CD14-positive monocyte (primary cell): ENCODE measurements around the gene CHKA. TPM values are rescaled to one million over a fixed set of nuclear protein-coding genes. Genes with fewer than 3 reads are reported as not detected.
A peak's percentile ranks its signal among the peaks of the same experiment; 100 is the strongest.

Experiments used
- DNase-seq, 3 donors: peaks; one replicate each; pipeline ENCODE4 v3.0.0-alpha.2; 2011 to 2022
- H2AFZ ChIP-seq: 2 replicates; pipeline ENCODE4 v1.6.0; 2012; ENCODE audit warnings: mild to moderate bottlenecking, low read depth, low read length, inconsistent platforms; ENCODE audit not compliant: insufficient read depth, poor library complexity, severe bottlenecking
- H3K27ac ChIP-seq, 2 donors: 1 replicate in 1 of 2; 2 replicates in 1 of 2; pipeline ENCODE4 v1.5.1; 2012 to 2013; ENCODE audit warnings: low read length in 2 of 2, control low read depth in 1 of 2, inconsistent platforms in 1 of 2, low read depth in 1 of 2, mild to moderate bottlenecking in 1 of 2
- H3K27me3 ChIP-seq, 2 donors: one replicate each; pipeline versions ENCODE4 v1.6.0 to v1.6.1; 2011 to 2013; ENCODE audit warnings: low read length in 2 of 2; ENCODE audit not compliant: control insufficient read depth in 2 of 2, insufficient read depth in 2 of 2
- H3K36me3 ChIP-seq, 2 donors: replicated peaks in 1 of 2; 1 replicate in 1 of 2; 2 replicates in 1 of 2; pipeline versions ENCODE4 v1.5.1 to v1.6.1; 2012 to 2013; ENCODE audit warnings: low read length in 2 of 2, control low read depth in 1 of 2, inconsistent platforms in 1 of 2, mild to moderate bottlenecking in 1 of 2; ENCODE audit not compliant: insufficient read depth in 2 of 2, control insufficient read depth in 1 of 2
- H3K4me1 ChIP-seq, 2 donors: 1 replicate in 1 of 2; 2 replicates in 1 of 2; pipeline versions ENCODE4 v1.5.1 to v1.6.1; 2012 to 2013; ENCODE audit warnings: low read length in 2 of 2, control low read depth in 1 of 2, inconsistent platforms in 1 of 2, mild to moderate bottlenecking in 1 of 2, moderate library complexity in 1 of 2; ENCODE audit not compliant: insufficient read depth in 2 of 2, control insufficient read depth in 1 of 2
- H3K4me2 ChIP-seq: replicated peaks from 2 replicates; pipeline ENCODE3; 2012; ENCODE audit warnings: low read length, moderate library complexity, mild to moderate bottlenecking; ENCODE audit not compliant: poor library complexity, severe bottlenecking; ENCODE audit errors: extremely low read depth
- H3K4me3 ChIP-seq, 3 experiments: fragments of 200-600 bp in 1 of 3; sonication (generic) in 1 of 3; replicated peaks in 1 of 3; 1 replicate in 2 of 3; 2 replicates in 1 of 3; pipeline ENCODE4 v1.5.1; 2011 to 2013; ENCODE audit warnings: low read length in 3 of 3, mild to moderate bottlenecking in 3 of 3, control low read depth in 2 of 3, low read depth in 2 of 3, inconsistent platforms in 1 of 3, moderate library complexity in 1 of 3
- H3K79me2 ChIP-seq: 2 replicates; pipeline ENCODE4 v1.6.0; 2012; ENCODE audit warnings: mild to moderate bottlenecking, control low read depth, inconsistent platforms, low read length, moderate library complexity; ENCODE audit not compliant: insufficient read depth
- H3K9ac ChIP-seq: 2 replicates; pipeline ENCODE4 v1.6.0; 2017; ENCODE audit warnings: low read length, mild to moderate bottlenecking; ENCODE audit not compliant: insufficient read depth, poor library complexity, severe bottlenecking
- H3K9me3 ChIP-seq, 2 donors: replicated peaks in 1 of 2; 1 replicate in 1 of 2; 2 replicates in 1 of 2; pipeline versions ENCODE4 v1.5.1 to v1.6.1; 2012 to 2013; ENCODE audit warnings: low read length in 2 of 2, control low read depth in 1 of 2; ENCODE audit not compliant: control insufficient read depth in 1 of 2, insufficient read depth in 1 of 2
- H4K20me1 ChIP-seq: 2 replicates; pipeline ENCODE4 v1.6.0; 2012; ENCODE audit warnings: mild to moderate bottlenecking, low read length, control low read depth, moderate library complexity; ENCODE audit not compliant: insufficient read depth
- H3K27ac Mint-ChIP-seq, 7 donors: one replicate each; pipeline ENCODE4 v1.8.0; 2020; ENCODE audit warnings: mild to moderate bottlenecking in 7 of 7, mixed read lengths in 7 of 7, moderate library complexity in 6 of 7, inconsistent platforms in 2 of 7
- H3K27me3 Mint-ChIP-seq, 3 donors: one replicate each; pipeline ENCODE4 v1.8.0; 2021 to 2022; ENCODE audit warnings: low read depth in 3 of 3, mild to moderate bottlenecking in 3 of 3, mixed read lengths in 3 of 3, moderate library complexity in 3 of 3, inconsistent platforms in 1 of 3
- H3K36me3 Mint-ChIP-seq, 2 donors: one replicate each; pipeline ENCODE4 v1.8.0; 2020; ENCODE audit warnings: mixed read lengths in 2 of 2, inconsistent platforms in 1 of 2, mild to moderate bottlenecking in 1 of 2
- H3K4me1 Mint-ChIP-seq: one replicate; pipeline ENCODE4 v1.8.0; 2020; ENCODE audit warnings: mild to moderate bottlenecking, mixed read lengths
- H3K4me3 Mint-ChIP-seq, 2 donors: one replicate each; pipeline ENCODE4 v1.8.0; 2020; ENCODE audit warnings: mild to moderate bottlenecking in 2 of 2, mixed read lengths in 2 of 2, moderate library complexity in 1 of 2
- H3K9me3 Mint-ChIP-seq, 7 donors: one replicate each; pipeline ENCODE4 v1.8.0; 2020 to 2022; ENCODE audit warnings: mixed read lengths in 7 of 7, mild to moderate bottlenecking in 6 of 7, moderate library complexity in 6 of 7, inconsistent platforms in 2 of 7
- WGBS: methylation state at CpG from one replicate; pipeline ENCODE4 v1.1.5; 2013; ENCODE audit warnings: missing lambda C conversion rate; ENCODE audit not compliant: insufficient coverage; 5-methylcytosine and 5-hydroxymethylcytosine counted together
- intact Hi-C, 2 donors: fragments of 100-400 bp; cut with micrococcal nuclease; formaldehyde crosslinking; loops; one replicate each; pipeline versions ENCODE4 v1.15.0 to v1.15.1; 2023
- polyA plus RNA-seq, 3 donors: library from polyadenylated mRNA; depleted of rRNA in 1 of 3; unstranded in 2 of 3; stranded (reverse) in 1 of 3; fragments of 300-500 nt in 2 of 3; fragments of >200 nt in 1 of 3; fragmentation: Illumina TruSeq in 2 of 3; gene quantifications; 1 replicate in 2 of 3; 2 replicates in 1 of 3; pipeline ENCODE4 v1.2.3, GENCODE V29; 2012 to 2021
- TF ChIP-seq, protein P1 (sequence below): fragments of 200-600 bp; IDR thresholded peaks from one replicate; pipeline ENCODE4 v1.8.0; 2022; ENCODE audit warnings: antibody characterized with exemption, mild to moderate bottlenecking

CHKA gene
- polyA plus RNA-seq, 3 donors: 2.8 to 20.9 (median 5.7) TPM

DNA sequence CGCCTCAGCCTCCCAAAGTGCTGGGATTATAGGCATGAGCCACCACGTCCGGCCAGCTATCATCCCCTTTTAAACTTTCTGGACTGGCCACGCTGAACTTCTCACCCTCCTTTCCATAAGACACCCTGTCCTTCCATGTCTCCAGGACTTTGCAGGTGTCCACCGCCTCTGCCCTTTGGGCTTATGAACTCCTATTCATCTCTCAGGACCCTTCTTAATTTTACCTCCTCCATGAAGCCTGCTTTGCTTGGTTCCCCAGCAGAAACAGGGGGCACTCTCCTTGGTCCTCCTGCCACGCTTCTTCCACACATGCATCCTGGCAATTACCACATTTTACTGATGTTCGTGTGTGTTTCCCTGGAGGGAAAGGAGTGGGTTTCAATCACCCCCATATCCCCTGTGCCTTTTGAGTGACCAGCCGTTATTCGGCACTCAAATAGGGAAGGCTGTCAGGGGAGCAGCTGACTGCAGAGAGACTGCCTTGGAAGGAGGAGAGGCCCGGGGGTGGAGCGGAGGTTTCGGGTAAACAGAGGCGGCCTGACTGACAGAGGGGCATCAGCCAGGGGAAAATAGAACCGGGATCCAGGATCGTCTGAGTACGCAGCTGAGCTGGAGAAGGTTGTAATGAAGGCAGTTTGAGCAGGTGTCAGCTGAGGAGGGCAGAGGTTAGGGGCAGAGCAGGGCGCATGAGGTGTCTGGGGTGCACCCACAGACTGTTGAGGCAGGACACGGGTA is 27.1 kb upstream of the CHKA start:
- Histone ChIP-seq H3K4me3 (no peak overlapping the region), H4K20me1 (no peaks in the 10 kb centered on the region), H3K36me3 (no peaks in the 10 kb centered on the region), H3K79me2 (no peaks in the 10 kb centered on the region), H3K9ac (no peak overlapping the region), H3K27ac (no peak overlapping the region), H2AFZ (no peak overlapping the region), H3K27me3 (no peaks in the 10 kb centered on the region), H3K4me1 (peaks cover 27 to 33% of the 10 kb centered on the region in 2 donors), H3K9me3 (no peaks in the 10 kb centered on the region), H3K4me2 (no peak overlapping the region)
- peaks cover 35% of the 10 kb centered on the region for H3K4me1 Mint-ChIP-seq
- H3K4me3 Mint-ChIP-seq: no peak overlapping the region
- peaks cover 3 to 16% (median 10%) of the 10 kb centered on the region in 3 donors for H3K27me3 Mint-ChIP-seq
- WGBS: 96% methylated on average over 14 of the region's 18 CpGs
- H3K36me3 Mint-ChIP-seq: no peaks in the 10 kb centered on the region
- no peak for DNase-seq
- H3K27ac Mint-ChIP-seq: peak overlapping the region in 1 of 7 donors; percentile 42
- no peaks in the 10 kb centered on the region for H3K9me3 Mint-ChIP-seq
- intact Hi-C loops: no loop called here
- TF ChIP-seq, protein P1, sequence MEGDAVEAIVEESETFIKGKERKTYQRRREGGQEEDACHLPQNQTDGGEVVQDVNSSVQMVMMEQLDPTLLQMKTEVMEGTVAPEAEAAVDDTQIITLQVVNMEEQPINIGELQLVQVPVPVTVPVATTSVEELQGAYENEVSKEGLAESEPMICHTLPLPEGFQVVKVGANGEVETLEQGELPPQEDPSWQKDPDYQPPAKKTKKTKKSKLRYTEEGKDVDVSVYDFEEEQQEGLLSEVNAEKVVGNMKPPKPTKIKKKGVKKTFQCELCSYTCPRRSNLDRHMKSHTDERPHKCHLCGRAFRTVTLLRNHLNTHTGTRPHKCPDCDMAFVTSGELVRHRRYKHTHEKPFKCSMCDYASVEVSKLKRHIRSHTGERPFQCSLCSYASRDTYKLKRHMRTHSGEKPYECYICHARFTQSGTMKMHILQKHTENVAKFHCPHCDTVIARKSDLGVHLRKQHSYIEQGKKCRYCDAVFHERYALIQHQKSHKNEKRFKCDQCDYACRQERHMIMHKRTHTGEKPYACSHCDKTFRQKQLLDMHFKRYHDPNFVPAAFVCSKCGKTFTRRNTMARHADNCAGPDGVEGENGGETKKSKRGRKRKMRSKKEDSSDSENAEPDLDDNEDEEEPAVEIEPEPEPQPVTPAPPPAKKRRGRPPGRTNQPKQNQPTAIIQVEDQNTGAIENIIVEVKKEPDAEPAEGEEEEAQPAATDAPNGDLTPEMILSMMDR: no peak

DNA sequence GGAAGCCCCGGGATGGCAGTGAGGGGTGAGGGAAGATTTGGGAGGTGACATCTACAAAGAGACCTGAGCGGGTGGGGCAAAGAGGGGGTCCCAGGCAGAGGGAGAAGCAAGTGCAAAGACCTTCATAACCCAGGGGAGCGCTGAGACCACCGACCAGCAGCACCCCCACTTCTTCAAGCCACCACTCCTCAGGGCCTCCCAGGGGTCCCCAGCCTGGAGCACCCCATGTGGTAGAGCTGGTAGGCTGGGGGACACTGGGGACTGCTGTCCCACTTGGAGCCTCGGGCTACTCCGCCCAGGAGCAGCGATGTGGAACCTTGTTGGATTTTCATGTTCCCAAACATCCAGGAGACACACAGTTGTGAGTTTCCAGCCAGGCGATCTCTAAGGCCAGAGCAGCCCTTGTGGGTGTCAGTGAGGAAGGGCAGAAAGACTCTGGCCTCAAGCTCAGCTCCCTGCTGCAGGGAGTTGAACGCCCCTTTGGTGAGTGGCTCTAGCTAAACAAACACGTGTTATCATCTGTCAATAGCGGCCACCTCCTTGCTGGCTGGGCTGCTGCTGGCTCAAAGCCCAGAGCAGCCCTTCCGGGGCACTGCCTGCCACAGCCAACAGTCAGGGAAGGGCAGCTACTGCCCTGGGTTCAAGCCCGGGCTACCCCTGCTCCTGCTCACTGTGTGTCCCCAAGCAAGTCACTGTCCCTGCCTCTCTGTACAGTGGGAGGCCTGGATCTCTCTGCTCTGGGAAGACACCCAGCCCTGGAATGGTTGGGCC is 25.7 kb upstream of the CHKA start:
- no peaks in the 10 kb centered on the region for H3K9me3 Mint-ChIP-seq
- H3K36me3 Mint-ChIP-seq: no peaks in the 10 kb centered on the region
- H3K27me3 Mint-ChIP-seq: peaks cover 3 to 25% (median 11%) of the 10 kb centered on the region in 3 donors
- Histone ChIP-seq H3K27ac (no peak overlapping the region), H2AFZ (peak overlapping the region; percentile 82), H3K36me3 (no peaks in the 10 kb centered on the region), H3K4me1 (peaks cover 34 to 44% of the 10 kb centered on the region in 2 donors), H3K79me2 (no peaks in the 10 kb centered on the region), H3K9me3 (no peaks in the 10 kb centered on the region), H4K20me1 (no peaks in the 10 kb centered on the region), H3K4me2 (no peak overlapping the region), H3K27me3 (no peaks in the 10 kb centered on the region), H3K9ac (no peak overlapping the region), H3K4me3 (no peak overlapping the region)
- intact Hi-C loops: no loop called here
- TF ChIP-seq, protein P1: no peak
- DNase-seq: no peak
- H3K4me3 Mint-ChIP-seq: peak overlapping the region in 1 of 2 donors; percentile 20
- peaks cover 44% of the 10 kb centered on the region for H3K4me1 Mint-ChIP-seq
- peak overlapping the region in 2 of 7 donors; percentile 54 to 87 for H3K27ac Mint-ChIP-seq
- WGBS: 28% methylated on average over 6 of the region's 13 CpGs
